HEK293 (cell line): Measurements from ENCODE around the gene UHRF2.
A peak's percentile ranks its signal among the peaks of the same experiment; 100 is the strongest.

Experiments
- CTCF ChIA-PET: fragments of 350-600 bp; formaldehyde crosslinking; extraction: SDS; loops from one replicate; lab custom pipeline; 2021; ENCODE audit warnings: antibody characterized with exemption; lab: Yijun Ruan, JAX
- POLR2A ChIA-PET: fragments of 300-600 bp; formaldehyde crosslinking; extraction: SDS; loops from one replicate; lab custom pipeline; 2020; ENCODE audit warnings: antibody characterized with exemption, inconsistent platforms; lab: Yijun Ruan, JAX
- H3K27ac ChIP-seq: fragments of 200-500 bp; sonication (Bioruptor generic); 2 replicates; pipeline ENCODE4 v1.5.1; 2014; ENCODE audit warnings: low read depth, low read length, control low read depth, inconsistent platforms; ENCODE audit errors: extremely low read depth
- H3K36me3 ChIP-seq, 2 experiments: fragments of 200-500 bp in 1 of 2; sonication (Bioruptor generic) in 1 of 2; 1 replicate in 1 of 2; 2 replicates in 1 of 2; pipeline ENCODE4 v1.5.1; 2014 to 2017; ENCODE audit warnings: inconsistent platforms in 2 of 2, low read length in 2 of 2; ENCODE audit not compliant: control insufficient read depth in 2 of 2, insufficient read depth in 1 of 2
- H3K4me1 ChIP-seq: fragments of 200-500 bp; sonication (Bioruptor generic); 2 replicates; pipeline ENCODE4 v1.5.1; 2014; ENCODE audit warnings: mild to moderate bottlenecking, low read length, inconsistent platforms; ENCODE audit not compliant: control insufficient read depth, insufficient read depth
- H3K4me3 ChIP-seq: 2 replicates; pipeline ENCODE4 v1.5.1; 2011; ENCODE audit warnings: low read depth, mild to moderate bottlenecking, control low read depth, low read length, moderate library complexity
- H3K9me3 ChIP-seq: fragments of 200-500 bp; sonication (Bioruptor generic); 2 replicates; pipeline ENCODE4 v1.5.1; 2014; ENCODE audit warnings: low read depth, low read length, inconsistent platforms; ENCODE audit not compliant: control insufficient read depth, insufficient read depth
- AEBP2 ChIP-seq: fragments of 450-650 bp; formaldehyde crosslinking; IDR thresholded peaks from 2 replicates; pipeline ENCODE4 v1.5.1; 2016; ENCODE audit warnings: missing biosample characterization, missing genetic modification characterization, borderline replicate concordance
- FEZF1 ChIP-seq: fragments of 450-650 bp; formaldehyde crosslinking; IDR thresholded peaks from 2 replicates; pipeline ENCODE4 v1.5.1; 2016; ENCODE audit warnings: missing biosample characterization, missing genetic modification characterization
- GLIS1 ChIP-seq: fragments of 450-650 bp; formaldehyde crosslinking; IDR thresholded peaks from 2 replicates; pipeline ENCODE4 v1.5.1; 2016; ENCODE audit warnings: missing biosample characterization, missing genetic modification characterization
- ZNF132 ChIP-seq: fragments of 450-650 bp; formaldehyde crosslinking; IDR thresholded peaks from 2 replicates; pipeline ENCODE4 v1.5.1; 2017; ENCODE audit warnings: missing biosample characterization, missing genetic modification characterization, borderline replicate concordance
- ZNF157 ChIP-seq: fragments of 450-650 bp; formaldehyde crosslinking; IDR thresholded peaks from 2 replicates; pipeline ENCODE4 v1.5.1; 2016; ENCODE audit warnings: missing biosample characterization, missing genetic modification characterization
- ZNF335 ChIP-seq: fragments of 450-650 bp; formaldehyde crosslinking; conservative IDR thresholded peaks from 2 replicates; pipeline ENCODE4 v1.5.1; 2016; ENCODE audit warnings: missing biosample characterization, missing genetic modification characterization
- ZNF530 ChIP-seq: fragments of 450-650 bp; formaldehyde crosslinking; IDR thresholded peaks from 2 replicates; pipeline ENCODE4 v1.5.1; 2016; ENCODE audit warnings: low read depth, missing biosample characterization, missing genetic modification characterization
- ZNF664 ChIP-seq: fragments of 450-650 bp; formaldehyde crosslinking; IDR thresholded peaks from 2 replicates; pipeline ENCODE4 v1.5.1; 2016; ENCODE audit warnings: missing biosample characterization, missing genetic modification characterization
- ZNF670 ChIP-seq: fragments of 450-650 bp; formaldehyde crosslinking; IDR thresholded peaks from 2 replicates; pipeline ENCODE4 v1.5.1; 2016; ENCODE audit warnings: missing biosample characterization, missing genetic modification characterization, low read depth
- ZNF692 ChIP-seq: fragments of 450-650 bp; formaldehyde crosslinking; IDR thresholded peaks from 2 replicates; pipeline ENCODE4 v1.5.1; 2016; ENCODE audit warnings: missing biosample characterization, missing genetic modification characterization
- ZNF791 ChIP-seq: fragments of 450-650 bp; formaldehyde crosslinking; IDR thresholded peaks from 2 replicates; pipeline ENCODE4 v1.5.1; 2016; ENCODE audit warnings: missing biosample characterization, missing genetic modification characterization
- ZNF830 ChIP-seq: fragments of 450-650 bp; IDR thresholded peaks from 2 replicates; pipeline ENCODE4 v1.5.0; 2018; ENCODE audit warnings: missing biosample characterization, missing genetic modification characterization, low read depth, mild to moderate bottlenecking, moderate library complexity
- ZSCAN4 ChIP-seq: fragments of 450-650 bp; formaldehyde crosslinking; IDR thresholded peaks from 2 replicates; pipeline ENCODE4 v1.5.1; 2017; ENCODE audit warnings: missing biosample characterization, missing genetic modification characterization

Gene UHRF2

GRCh38 chr9:6552033-6552432 is 139.0 kb downstream of the UHRF2 start (continued):
- TF ChIP-seq FEZF1 (tag by site-specific recombination) (0 out of 2 replicates have a peak, but pooled peaks have one; percentile 11), ZNF692 (tag by site-specific recombination) (no peak), ZNF335 (tag by site-specific recombination) (no peak), ZNF530 (tag by site-specific recombination) (no peak), ZNF791 (no peak), ZNF157 (tag by site-specific recombination) (no peak), ZNF670 (no peak), ZNF132 (tag by site-specific recombination) (no peak), ZNF830 (tag by site-specific recombination) (no peak), GLIS1 (tag by site-specific recombination) (peak; percentile 65)
- TF ChIP-seq, all 188 proteins: peak for 3

- peak; percentile 97 for TF ChIP-seq ZNF664 (tag by site-specific recombination)
- no peak for TF ChIP-seq ZSCAN4 (tag by site-specific recombination)
- H3K36me3 ChIP-seq: peaks cover 0 to 19% of the 10 kb centered on the region in 2 experiments; a peak in 2 of 3 replicates
- H3K4me3 ChIP-seq: no peak overlapping the region
- ChIA-PET CTCF (interaction anchor here (0.8 to 0.9 kb wide), 2 partner anchors 11 to 33 kb away, joined by 3 to 5 read pairs; no protein-coding TSS in a partner anchor), POLR2A (no interaction called here)
- peaks cover 15% of the 10 kb centered on the region for H3K4me1 ChIP-seq
- no peaks in the 10 kb centered on the region for H3K9me3 ChIP-seq
- H3K27ac ChIP-seq: no peak overlapping the region
These were observed 139.6 kb downstream of the UHRF2 start for GRCh38 chr9:6552498-6553121.

GRCh38 chr9:6553866-6554265 is 140.9 kb downstream of the UHRF2 start:
- CTCF ChIA-PET: interaction anchor here (0.5 to 0.7 kb wide), 4 partner anchors 185 to 1150 kb away, joined by 3 to 6 read pairs (median 3); no protein-coding TSS in a partner anchor
- peaks cover 15% of the 10 kb centered on the region for H3K4me1 ChIP-seq
- no peaks in the 10 kb centered on the region for H3K9me3 ChIP-seq
- peaks cover 0 to 30% of the 10 kb centered on the region in 2 experiments; a peak in 2 of 3 replicates for H3K36me3 ChIP-seq
- no peak overlapping the region for H3K27ac ChIP-seq
- no peak for TF ChIP-seq AEBP2 (tag by site-specific recombination)
- H3K4me3 ChIP-seq: no peak overlapping the region
- POLR2A ChIA-PET: no interaction called here
